Activated naive CD4-positive, alpha-beta T cell treated with anti-CD3 and anti-CD28 coated beads, Interleukin-2, amount 50 U/mL, for 72 hours (primary cell): ENCODE results near the gene CFAP221. TPM values are rescaled to one million over a fixed set of nuclear protein-coding genes. Genes with fewer than 3 reads are reported as not detected.
"Not testable (repeated sequence)": the region's sequence is repeated elsewhere in the genome, so short reads cannot be mapped to it uniquely, and the experiment has no call there.

Experiments used
- ATAC-seq, 2 donors: fragments of 150-1000 bp; cut with Tn5 transposase; 2 replicates each; pipeline ENCODE4 v1.10.0; 2021; ENCODE audit warnings: mild to moderate bottlenecking in 2 of 2, moderate library complexity in 2 of 2
- DNase-seq, 2 donors: peaks; one replicate each; pipeline ENCODE4 v3.0.0; 2021 to 2022; ENCODE audit warnings: low spot score in 2 of 2
- H3K27ac Mint-ChIP-seq, 2 donors: one replicate each; pipeline ENCODE4 v1.8.0; 2022; ENCODE audit warnings: mild to moderate bottlenecking in 2 of 2, mixed read lengths in 2 of 2
- H3K36me3 Mint-ChIP-seq, 2 donors: one replicate each; pipeline ENCODE4 v1.8.0; 2022; ENCODE audit warnings: mixed read lengths in 2 of 2
- H3K9me3 Mint-ChIP-seq, 2 donors: one replicate each; pipeline ENCODE4 v1.8.0; 2022; ENCODE audit warnings: mixed read lengths in 2 of 2
- total RNA-seq, 2 donors: library from RNA; stranded (reverse); gene quantifications; one replicate each; pipeline ENCODE4 v1.2.3, GENCODE V29; 2022

Gene CFAP221
- total RNA-seq, 2 donors from 2014 or later: not detected

- no peak for DNase-seq
- no peaks in the 10 kb centered on the region for H3K36me3 Mint-ChIP-seq
- H3K9me3 Mint-ChIP-seq: no peaks in the 10 kb centered on the region
- no peak overlapping the region for H3K27ac Mint-ChIP-seq
- no peak for ATAC-seq
Observed at GRCh38 chr2:119606674-119607073, 62.4 kb downstream of the CFAP221 start.

- ATAC-seq (no peak), DNase-seq (no peak)
- Mint-ChIP-seq H3K9me3 (peaks cover 0 to 5% of the 10 kb centered on the region in 2 donors), H3K27ac (peak overlapping the region in 1 of 2 donors; percentile 37), H3K36me3 (peaks cover 0 to 6% of the 10 kb centered on the region in 2 donors)
Observed at GRCh38 chr2:119608553-119608952, 64.3 kb downstream of the CFAP221 start.

- no peak overlapping the region for H3K27ac Mint-ChIP-seq
- ATAC-seq (no peak), DNase-seq (no peak)
- H3K9me3 Mint-ChIP-seq: peaks cover 7 to 11% of the 10 kb centered on the region in 2 donors
- peaks cover 8 to 13% of the 10 kb centered on the region in 2 donors for H3K36me3 Mint-ChIP-seq
Observed at GRCh38 chr2:119609337-119609736, 65.1 kb downstream of the CFAP221 start.

GRCh38 chr2:119614140-119614539 lies 69.9 kb downstream of the CFAP221 start:
- H3K9me3 Mint-ChIP-seq: peaks cover 23 to 24% of the 10 kb centered on the region in 2 donors
- not testable (repeated sequence) for DNase-seq, H3K27ac Mint-ChIP-seq, ATAC-seq
- peaks cover 17 to 27% of the 10 kb centered on the region in 2 donors for H3K36me3 Mint-ChIP-seq

- DNase-seq (no peak), ATAC-seq (no peak)
- H3K36me3 Mint-ChIP-seq: peaks cover 17 to 27% of the 10 kb centered on the region in 2 donors
Observed at GRCh38 chr2:119616421-119616820, 72.2 kb downstream of the CFAP221 start.

GRCh38 chr2:119617455-119617854 lies 73.2 kb downstream of the CFAP221 start:
- H3K27ac Mint-ChIP-seq: no peak overlapping the region
- peaks cover 17 to 26% of the 10 kb centered on the region in 2 donors for H3K36me3 Mint-ChIP-seq
- ATAC-seq (no peak), DNase-seq (no peak)
- H3K9me3 Mint-ChIP-seq: peaks cover 23% of the 10 kb centered on the region in 2 donors

More at GRCh38 chr2:119616421-119616820, 72.2 kb downstream of the CFAP221 start:
- H3K27ac Mint-ChIP-seq: no peak overlapping the region
- peaks cover 23 to 24% of the 10 kb centered on the region in 2 donors for H3K9me3 Mint-ChIP-seq

- Mint-ChIP-seq H3K36me3 (peaks cover 16 to 20% of the 10 kb centered on the region in 2 donors), H3K9me3 (peaks cover 18 to 22% of the 10 kb centered on the region in 2 donors)
- not testable (repeated sequence) for ATAC-seq, DNase-seq, H3K27ac Mint-ChIP-seq
Observed at GRCh38 chr2:119618725-119619124, 74.5 kb downstream of the CFAP221 start.

GRCh38 chr2:119625226-119625625 lies 81.0 kb downstream of the CFAP221 start:
- no peak for DNase-seq
- H3K9me3 Mint-ChIP-seq: no peaks in the 10 kb centered on the region
- no peaks in the 10 kb centered on the region for H3K36me3 Mint-ChIP-seq
- ATAC-seq: no peak
- H3K27ac Mint-ChIP-seq: no peak overlapping the region

GRCh38 chr2:119629323-119629825 lies 85.1 kb downstream of the CFAP221 start:
- ATAC-seq: no peak
- Mint-ChIP-seq H3K27ac (no peak overlapping the region), H3K9me3 (peaks cover 0 to 4% of the 10 kb centered on the region in 2 donors)

GRCh38 chr2:119630121-119630520 lies 85.9 kb downstream of the CFAP221 start:
- Mint-ChIP-seq H3K9me3 (peaks cover 3 to 6% of the 10 kb centered on the region in 2 donors), H3K27ac (no peak overlapping the region), H3K36me3 (no peaks in the 10 kb centered on the region)
- DNase-seq (no peak), ATAC-seq (no peak)

More at GRCh38 chr2:119629323-119629825, 85.1 kb downstream of the CFAP221 start:
- H3K36me3 Mint-ChIP-seq: no peaks in the 10 kb centered on the region
- no peak for DNase-seq

- Mint-ChIP-seq H3K9me3 (peaks cover 3 to 6% of the 10 kb centered on the region in 2 donors), H3K36me3 (no peaks in the 10 kb centered on the region), H3K27ac (no peak overlapping the region)
- DNase-seq (no peak), ATAC-seq (no peak)
Observed at GRCh38 chr2:119637371-119637770, 93.1 kb downstream of the CFAP221 start.

- Mint-ChIP-seq H3K36me3 (no peaks in the 10 kb centered on the region), H3K27ac (no peak overlapping the region), H3K9me3 (peaks cover 3 to 6% of the 10 kb centered on the region in 2 donors)
- ATAC-seq (no peak), DNase-seq (no peak)
Observed at GRCh38 chr2:119638246-119638645, 94.0 kb downstream of the CFAP221 start.

GRCh38 chr2:119638685-119639554 lies 94.7 kb downstream of the CFAP221 start:
- no peak for ATAC-seq
- H3K27ac Mint-ChIP-seq: peak overlapping the region in 1 of 2 donors; percentile 69
- DNase-seq: no peak
- peaks cover 3 to 6% of the 10 kb centered on the region in 2 donors for H3K9me3 Mint-ChIP-seq
- no peaks in the 10 kb centered on the region for H3K36me3 Mint-ChIP-seq

- ATAC-seq (peak; percentile 94), DNase-seq (peak; percentile 73 to 76)
- Mint-ChIP-seq H3K27ac (no peak overlapping the region), H3K36me3 (no peaks in the 10 kb centered on the region), H3K9me3 (no peaks in the 10 kb centered on the region)
Observed at GRCh38 chr2:119641562-119642258, 97.5 kb downstream of the CFAP221 start.

GRCh38 chr2:119644186-119644585 lies 99.9 kb downstream of the CFAP221 start:
- DNase-seq (no peak), ATAC-seq (no peak)
- Mint-ChIP-seq H3K27ac (no peak overlapping the region), H3K9me3 (no peaks in the 10 kb centered on the region), H3K36me3 (no peaks in the 10 kb centered on the region)

- no peak for ATAC-seq
- H3K27ac Mint-ChIP-seq: no peak overlapping the region
Observed at GRCh38 chr2:119645173-119645855, 101.1 kb downstream of the CFAP221 start.

More at GRCh38 chr2:119645173-119645855, 101.1 kb downstream of the CFAP221 start:
- DNase-seq: no peak
- Mint-ChIP-seq H3K9me3 (no peaks in the 10 kb centered on the region), H3K36me3 (peaks cover 0 to 5% of the 10 kb centered on the region in 2 donors)
